ENCODE results near the gene RCOR1.
"Not testable (repeated sequence)": the region's sequence is repeated elsewhere in the genome, so short reads cannot be mapped to it uniquely, and the experiment has no call there.

The RCOR1 gene

GRCh38 chr14:102610968-102611811 is 18.7 kb downstream of the RCOR1 start:
- H2AFZ ChIP-seq (ENCODE audit: low read depth) = no peak overlapping the region
- no peak for TF ChIP-seq CTCF (conservative IDR thresholded peaks at IDR 0.05; ENCODE audit: low read depth, low read length)
- H3K9ac ChIP-seq = no peak overlapping the region
- no peak overlapping the region for H3K27ac ChIP-seq
- H3K4me1 ChIP-seq (ENCODE audit: low read depth, poor library complexity, severe bottlenecking) = peaks cover 15% of the 10 kb centered on the region
- no peak overlapping the region for H3K4me2 ChIP-seq
- no peaks in the 10 kb centered on the region for H3K36me3 ChIP-seq (ENCODE audit: insufficient read depth)
- no peaks in the 10 kb centered on the region for H3K27me3 ChIP-seq (ENCODE audit: insufficient read depth, low read depth)
- H3K79me2 ChIP-seq (ENCODE audit: insufficient read depth, low read depth) = peaks cover 59% of the 10 kb centered on the region; the same call in 1 of the 2 replicates
- no peak overlapping the region for H3K4me3 ChIP-seq (IDR thresholded peaks at IDR 0.05; ENCODE audit: insufficient read depth, low read depth, low read length)
- H4K20me1 ChIP-seq (ENCODE audit: insufficient read depth) = no peaks in the 10 kb centered on the region

GRCh38 chr14:102616318-102616717 is 23.9 kb downstream of the RCOR1 start:
- Histone ChIP-seq H3K9ac (no peak overlapping the region), H2AFZ (ENCODE audit: low read depth) (no peak overlapping the region), H3K27me3 (ENCODE audit: insufficient read depth, low read depth) (no peaks in the 10 kb centered on the region), H3K4me3 (IDR thresholded peaks at IDR 0.05; ENCODE audit: insufficient read depth, low read depth, low read length) (no peak overlapping the region), H3K36me3 (ENCODE audit: insufficient read depth) (no peaks in the 10 kb centered on the region), H3K4me1 (ENCODE audit: low read depth, poor library complexity, severe bottlenecking) (peaks cover 4% of the 10 kb centered on the region), H3K27ac (no peak overlapping the region), H3K4me2 (no peak overlapping the region), H4K20me1 (ENCODE audit: insufficient read depth) (no peaks in the 10 kb centered on the region), H3K79me2 (ENCODE audit: insufficient read depth, low read depth) (peaks cover 27% of the 10 kb centered on the region; the same call in 1 of the 2 replicates)
- no peak for TF ChIP-seq CTCF (conservative IDR thresholded peaks at IDR 0.05; ENCODE audit: low read depth, low read length)

- H3K27me3 ChIP-seq (ENCODE audit: insufficient read depth, low read depth) = no peaks in the 10 kb centered on the region
- no peak overlapping the region for H3K9ac ChIP-seq
- no peak overlapping the region for H3K27ac ChIP-seq
- H3K4me2 ChIP-seq = no peak overlapping the region
- H3K79me2 ChIP-seq (ENCODE audit: insufficient read depth, low read depth) = peaks cover 22% of the 10 kb centered on the region; the same call in 1 of the 2 replicates
- H3K4me3 ChIP-seq (IDR thresholded peaks at IDR 0.05; ENCODE audit: insufficient read depth, low read depth, low read length) = no peak overlapping the region
- TF ChIP-seq CTCF (conservative IDR thresholded peaks at IDR 0.05; ENCODE audit: low read depth, low read length) = no peak
- no peaks in the 10 kb centered on the region for H3K4me1 ChIP-seq (ENCODE audit: low read depth, poor library complexity, severe bottlenecking)
- H4K20me1 ChIP-seq (ENCODE audit: insufficient read depth) = no peaks in the 10 kb centered on the region
- no peaks in the 10 kb centered on the region for H3K36me3 ChIP-seq (ENCODE audit: insufficient read depth)
- H2AFZ ChIP-seq (ENCODE audit: low read depth) = no peak overlapping the region
Measured at GRCh38 chr14:102616799-102617198, 24.4 kb downstream of the RCOR1 start.

- H3K27ac ChIP-seq; H3K36me3 ChIP-seq (ENCODE audit: insufficient read depth); H3K4me3 ChIP-seq (IDR thresholded peaks at IDR 0.05; ENCODE audit: insufficient read depth, low read depth, low read length); H3K9ac ChIP-seq; H4K20me1 ChIP-seq (ENCODE audit: insufficient read depth); H3K27me3 ChIP-seq (ENCODE audit: insufficient read depth, low read depth); H3K79me2 ChIP-seq (ENCODE audit: insufficient read depth, low read depth); H3K4me1 ChIP-seq (ENCODE audit: low read depth, poor library complexity, severe bottlenecking); H3K4me2 ChIP-seq; H2AFZ ChIP-seq (ENCODE audit: low read depth): not testable (repeated sequence)
Measured at GRCh38 chr14:102619012-102619411, 26.6 kb downstream of the RCOR1 start.

GRCh38 chr14:102620413-102620812 is 28.0 kb downstream of the RCOR1 start:
- Histone ChIP-seq H3K27me3 (ENCODE audit: insufficient read depth, low read depth) (no peaks in the 10 kb centered on the region), H3K4me1 (ENCODE audit: low read depth, poor library complexity, severe bottlenecking) (no peaks in the 10 kb centered on the region), H3K4me3 (IDR thresholded peaks at IDR 0.05; ENCODE audit: insufficient read depth, low read depth, low read length) (no peak overlapping the region), H3K27ac (no peak overlapping the region), H4K20me1 (ENCODE audit: insufficient read depth) (no peaks in the 10 kb centered on the region), H2AFZ (ENCODE audit: low read depth) (no peak overlapping the region), H3K36me3 (ENCODE audit: insufficient read depth) (no peaks in the 10 kb centered on the region), H3K4me2 (no peak overlapping the region), H3K9ac (no peak overlapping the region), H3K79me2 (ENCODE audit: insufficient read depth, low read depth) (peaks cover 8% of the 10 kb centered on the region; the same call in 1 of the 2 replicates)
- TF ChIP-seq CTCF (conservative IDR thresholded peaks at IDR 0.05; ENCODE audit: low read depth, low read length) = no peak

Data from KMS-11 (cell line).